Neural cell (in vitro differentiated cells): ENCODE measurements around the gene TIGD1.

Source experiments
- CTCF ChIP-seq: fragments of 450-650 bp; IDR thresholded peaks from 2 replicates; pipeline ENCODE4 v1.5.1; 2014; ENCODE audit warnings: antibody characterized with exemption, mild to moderate bottlenecking, moderate library complexity; ENCODE audit not compliant: poor library complexity, severe bottlenecking
- EZH2 ChIP-seq: fragments of 200-600, 300-800 bp; shearing (Covaris generic), sonication (generic); IDR thresholded peaks from 2 replicates; pipeline ENCODE4 v1.6.1; 2014; ENCODE audit warnings: antibody characterized with exemption, low read length, borderline replicate concordance, mild to moderate bottlenecking; ENCODE audit not compliant: insufficient read depth, poor library complexity, severe bottlenecking
- RAD21 ChIP-seq: fragments of 450-650 bp; conservative IDR thresholded peaks from 2 replicates; pipeline ENCODE4 v1.6.1; 2014; ENCODE audit warnings: antibody characterized with exemption, mild to moderate bottlenecking, moderate library complexity
- TAF1 ChIP-seq: IDR thresholded peaks from 2 replicates; pipeline ENCODE4 v1.6.1; 2012; ENCODE audit warnings: low read depth

- TF ChIP-seq CTCF (no peak), EZH2 (no peak), RAD21 (no peak), TAF1 (no peak)
These were observed 47.2 kb downstream of the TIGD1 start for GRCh38 chr2:232502911-232503808.
